ENCODE results near the gene CYP21A2.
A peak's percentile ranks its signal among the peaks of the same experiment; 100 is the strongest.

The CYP21A2 gene

GRCh38 chr6:32076321-32076809 lies 38.1 kb downstream of the CYP21A2 start:
- Histone ChIP-seq H3K27ac (no peak overlapping the region), H3K36me3 (no peaks in the 10 kb centered on the region), H3K27me3 (ENCODE audit: insufficient read depth, low read depth, severe bottlenecking) (no peaks in the 10 kb centered on the region), H3K4me3 (ENCODE audit: low read depth, low read length) (no peak overlapping the region), H3K9me3 (ENCODE audit: severe bottlenecking) (no peaks in the 10 kb centered on the region)
- DNase-seq: no peak
- TF ChIP-seq CTCF (IDR thresholded peaks at IDR 0.05; ENCODE audit: low read depth, low read length): no peak

- Histone ChIP-seq H3K4me3 (ENCODE audit: low read depth, low read length) (no peak overlapping the region), H3K9me3 (ENCODE audit: severe bottlenecking) (no peaks in the 10 kb centered on the region), H3K36me3 (no peaks in the 10 kb centered on the region), H3K27ac (no peak overlapping the region), H3K27me3 (ENCODE audit: insufficient read depth, low read depth, severe bottlenecking) (no peaks in the 10 kb centered on the region)
- TF ChIP-seq CTCF (IDR thresholded peaks at IDR 0.05; ENCODE audit: low read depth, low read length): 0 out of 2 replicates have a peak, but pooled peaks have one; percentile 12
- no peak for DNase-seq
Measured at GRCh38 chr6:32079566-32080290, 41.5 kb downstream of the CYP21A2 start.

GRCh38 chr6:32081168-32081990 lies 43.2 kb downstream of the CYP21A2 start:
- TF ChIP-seq CTCF (IDR thresholded peaks at IDR 0.05; ENCODE audit: low read depth, low read length): no peak
- Histone ChIP-seq H3K4me3 (ENCODE audit: low read depth, low read length) (no peak overlapping the region), H3K36me3 (no peaks in the 10 kb centered on the region), H3K27ac (no peak overlapping the region), H3K27me3 (ENCODE audit: insufficient read depth, low read depth, severe bottlenecking) (no peaks in the 10 kb centered on the region), H3K9me3 (ENCODE audit: severe bottlenecking) (no peaks in the 10 kb centered on the region)
- DNase-seq: no peak

- Histone ChIP-seq H3K27me3 (ENCODE audit: insufficient read depth, low read depth, severe bottlenecking) (no peaks in the 10 kb centered on the region), H3K36me3 (no peaks in the 10 kb centered on the region), H3K9me3 (ENCODE audit: severe bottlenecking) (no peaks in the 10 kb centered on the region), H3K4me3 (ENCODE audit: low read depth, low read length) (no peak overlapping the region), H3K27ac (no peak overlapping the region)
- DNase-seq: no peak
- no peak for TF ChIP-seq CTCF (IDR thresholded peaks at IDR 0.05; ENCODE audit: low read depth, low read length)
Measured at GRCh38 chr6:32082478-32082877, 44.3 kb downstream of the CYP21A2 start.

- H3K27ac ChIP-seq: no peak overlapping the region
- DNase-seq: no peak
- H3K4me3 ChIP-seq (ENCODE audit: low read depth, low read length): no peak overlapping the region
Measured at GRCh38 chr6:32082935-32083334, 44.7 kb downstream of the CYP21A2 start.

More at GRCh38 chr6:32082935-32083334, 44.7 kb downstream of the CYP21A2 start:
- no peak for TF ChIP-seq CTCF (IDR thresholded peaks at IDR 0.05; ENCODE audit: low read depth, low read length)
- Histone ChIP-seq H3K9me3 (ENCODE audit: severe bottlenecking) (no peaks in the 10 kb centered on the region), H3K36me3 (no peaks in the 10 kb centered on the region), H3K27me3 (ENCODE audit: insufficient read depth, low read depth, severe bottlenecking) (no peaks in the 10 kb centered on the region)

All from WERI-Rb-1 (cell line).